ENCODE results near the gene PYGB. TPM values are rescaled to one million over a fixed set of nuclear protein-coding genes. Genes with fewer than 3 reads are reported as not detected.

PYGB gene
- total RNA-seq, 4 donors from 2014 or later: 63.7 to 94.6 (median 82.4) TPM

GRCh38 chr20:25278636-25279361 lies 30.9 kb downstream of the PYGB start:
- no peak for TF ChIP-seq CTCF (IDR thresholded peaks at IDR 0.05)
- ATAC-seq (ENCODE audit: low FRiP score) (no peak), DNase-seq (ENCODE audit: low spot score) (peak; percentile 2)

- DNase-seq (ENCODE audit: low spot score): no peak
- ATAC-seq (ENCODE audit: low FRiP score): no peak
- no peak for TF ChIP-seq CTCF (IDR thresholded peaks at IDR 0.05)
Observed at GRCh38 chr20:25279403-25279802, 31.5 kb downstream of the PYGB start.

GRCh38 chr20:25280051-25280573 lies 32.2 kb downstream of the PYGB start:
- ATAC-seq (ENCODE audit: low FRiP score): no peak
- no peak for TF ChIP-seq CTCF (IDR thresholded peaks at IDR 0.05)
- no peak for DNase-seq (ENCODE audit: low spot score)

- DNase-seq (ENCODE audit: low spot score) (peak; percentile 13), ATAC-seq (ENCODE audit: low FRiP score) (no peak)
- no peak for TF ChIP-seq CTCF (IDR thresholded peaks at IDR 0.05)
Observed at GRCh38 chr20:25280574-25281535, 33.0 kb downstream of the PYGB start.

- no peak for DNase-seq (ENCODE audit: low spot score)
- no peak for TF ChIP-seq CTCF (IDR thresholded peaks at IDR 0.05)
- no peak for ATAC-seq (ENCODE audit: low FRiP score)
Observed at GRCh38 chr20:25281541-25281991, 33.7 kb downstream of the PYGB start.

GRCh38 chr20:25282034-25282781 lies 34.3 kb downstream of the PYGB start:
- no peak for TF ChIP-seq CTCF (IDR thresholded peaks at IDR 0.05)
- ATAC-seq (ENCODE audit: low FRiP score) (no peak), DNase-seq (ENCODE audit: low spot score) (peak; percentile 12)
